Retinal pigment epithelial cell (primary cell): Measurements from ENCODE around the gene NUBP2.
A peak's percentile ranks its signal among the peaks of the same experiment; 100 is the strongest.

Source experiments
- DNase-seq: peaks from one replicate; pipeline ENCODE4 v3.0.0-alpha.2; 2010; ENCODE audit warnings: low read depth
- H3K4me3 ChIP-seq: 2 replicates; pipeline ENCODE4 v1.5.1; 2011; ENCODE audit warnings: mild to moderate bottlenecking, low read length, control low read depth, moderate library complexity
- TF ChIP-seq, protein P1 (sequence below): conservative IDR thresholded peaks from 2 replicates; pipeline ENCODE4 v1.5.1; 2011; ENCODE audit warnings: low read depth, low read length, control low read depth, inconsistent platforms

The NUBP2 gene, protein sequence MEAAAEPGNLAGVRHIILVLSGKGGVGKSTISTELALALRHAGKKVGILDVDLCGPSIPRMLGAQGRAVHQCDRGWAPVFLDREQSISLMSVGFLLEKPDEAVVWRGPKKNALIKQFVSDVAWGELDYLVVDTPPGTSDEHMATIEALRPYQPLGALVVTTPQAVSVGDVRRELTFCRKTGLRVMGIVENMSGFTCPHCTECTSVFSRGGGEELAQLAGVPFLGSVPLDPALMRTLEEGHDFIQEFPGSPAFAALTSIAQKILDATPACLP

DNA sequence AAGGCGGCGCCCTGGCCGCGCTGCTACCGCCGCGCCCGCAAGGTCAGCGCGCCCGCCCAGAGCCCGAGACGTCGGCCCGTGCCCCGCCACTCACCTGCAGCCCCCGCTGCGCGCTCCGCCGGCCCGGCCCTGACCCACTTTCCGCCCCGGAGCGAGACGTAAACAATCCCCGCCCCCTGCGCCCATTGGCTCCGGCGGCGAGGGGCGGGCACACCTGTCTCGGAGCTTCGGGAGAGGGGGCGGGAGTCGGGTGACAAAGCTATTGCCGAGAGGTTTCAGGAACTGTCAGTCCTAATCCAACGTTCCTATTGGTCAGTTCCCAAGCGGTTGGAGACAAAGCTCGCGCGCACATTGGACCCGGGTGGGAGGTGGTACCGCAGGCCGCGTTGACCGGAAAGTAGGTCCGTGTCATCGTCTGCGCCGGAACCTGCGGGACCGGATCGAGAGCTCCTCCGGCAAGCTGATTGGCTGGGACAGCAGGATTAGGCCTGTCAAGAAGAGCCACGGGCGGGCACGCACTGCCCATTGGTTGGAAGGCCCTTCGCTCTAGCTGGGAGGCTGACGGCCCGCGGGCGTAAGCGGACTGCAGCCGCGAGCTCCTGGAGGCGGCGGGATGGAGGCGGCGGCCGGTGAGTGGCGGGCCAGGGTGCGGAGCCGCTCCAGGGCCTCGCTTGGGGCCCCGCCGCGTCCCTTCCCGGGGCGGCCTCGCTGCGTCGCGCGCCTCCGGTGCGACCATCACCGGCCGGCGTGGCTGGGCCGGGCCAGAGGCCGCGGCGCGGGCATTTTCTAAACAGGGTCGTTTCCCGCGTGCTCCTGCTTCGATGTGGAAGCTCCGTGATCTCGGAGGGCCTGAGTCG is at the start of gene NUBP2, which contains the start of gene SPSB3:
Gene NUBP2 (plus strand): TSS at position 553 of the 857 bp plus-strand sequence. CDS start 61 bp downstream, at position 614.
Gene SPSB3 (minus strand): TSS at position 164 of the 857 bp plus-strand sequence. CDS start 1,088 bp downstream, outside the sequence.
- TF ChIP-seq, protein P1, sequence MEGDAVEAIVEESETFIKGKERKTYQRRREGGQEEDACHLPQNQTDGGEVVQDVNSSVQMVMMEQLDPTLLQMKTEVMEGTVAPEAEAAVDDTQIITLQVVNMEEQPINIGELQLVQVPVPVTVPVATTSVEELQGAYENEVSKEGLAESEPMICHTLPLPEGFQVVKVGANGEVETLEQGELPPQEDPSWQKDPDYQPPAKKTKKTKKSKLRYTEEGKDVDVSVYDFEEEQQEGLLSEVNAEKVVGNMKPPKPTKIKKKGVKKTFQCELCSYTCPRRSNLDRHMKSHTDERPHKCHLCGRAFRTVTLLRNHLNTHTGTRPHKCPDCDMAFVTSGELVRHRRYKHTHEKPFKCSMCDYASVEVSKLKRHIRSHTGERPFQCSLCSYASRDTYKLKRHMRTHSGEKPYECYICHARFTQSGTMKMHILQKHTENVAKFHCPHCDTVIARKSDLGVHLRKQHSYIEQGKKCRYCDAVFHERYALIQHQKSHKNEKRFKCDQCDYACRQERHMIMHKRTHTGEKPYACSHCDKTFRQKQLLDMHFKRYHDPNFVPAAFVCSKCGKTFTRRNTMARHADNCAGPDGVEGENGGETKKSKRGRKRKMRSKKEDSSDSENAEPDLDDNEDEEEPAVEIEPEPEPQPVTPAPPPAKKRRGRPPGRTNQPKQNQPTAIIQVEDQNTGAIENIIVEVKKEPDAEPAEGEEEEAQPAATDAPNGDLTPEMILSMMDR: no peak
- DNase-seq: peak; percentile 100
- peak within 1 kb of the TSS; percentile 89 for H3K4me3 ChIP-seq

DNA sequence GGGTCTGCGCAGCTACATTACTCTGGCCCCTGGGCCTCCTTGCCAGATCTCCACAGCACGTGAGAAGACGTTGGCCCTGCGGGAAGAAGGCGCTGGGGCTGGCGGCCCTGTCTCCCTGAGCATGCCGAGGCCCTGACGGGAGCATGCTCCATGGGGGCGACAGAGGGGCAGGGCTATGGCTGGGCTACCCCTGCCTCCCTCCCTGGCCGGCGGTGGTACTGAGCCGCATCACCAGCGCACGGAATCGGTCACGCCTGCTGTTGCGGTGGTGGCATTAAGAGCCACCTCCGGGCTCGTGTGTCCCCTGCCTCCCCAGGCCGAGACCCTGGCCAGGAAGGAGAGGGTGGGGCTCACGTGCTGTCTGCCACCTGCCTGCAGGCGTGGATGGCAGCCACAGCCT is 48.6 kb upstream of the NUBP2 start:
- TF ChIP-seq, protein P1: no peak
- DNase-seq: no peak
- no peak overlapping the region for H3K4me3 ChIP-seq

DNA sequence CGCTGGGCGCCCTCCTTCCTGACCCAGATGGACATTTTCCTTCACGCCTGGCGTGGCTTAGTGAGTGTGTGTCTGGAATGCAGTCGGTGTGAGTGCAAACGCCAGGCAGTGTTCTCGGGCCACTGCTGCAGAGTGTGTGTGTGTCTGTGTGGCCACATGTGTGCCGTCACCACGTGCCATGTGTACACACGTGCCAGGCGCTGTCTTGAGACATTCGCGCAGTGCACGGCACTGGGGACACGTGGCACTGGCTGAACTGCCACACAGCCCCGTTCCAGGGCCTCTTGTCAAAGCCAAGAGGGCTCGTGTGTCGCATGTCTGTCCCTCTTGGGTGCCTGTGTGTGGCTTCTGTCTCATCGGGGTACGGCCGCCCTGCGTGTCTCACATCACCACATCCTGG is 47.9 kb upstream of the NUBP2 start:
- no peak overlapping the region for H3K4me3 ChIP-seq
- TF ChIP-seq, protein P1: no peak
- DNase-seq: no peak

DNA sequence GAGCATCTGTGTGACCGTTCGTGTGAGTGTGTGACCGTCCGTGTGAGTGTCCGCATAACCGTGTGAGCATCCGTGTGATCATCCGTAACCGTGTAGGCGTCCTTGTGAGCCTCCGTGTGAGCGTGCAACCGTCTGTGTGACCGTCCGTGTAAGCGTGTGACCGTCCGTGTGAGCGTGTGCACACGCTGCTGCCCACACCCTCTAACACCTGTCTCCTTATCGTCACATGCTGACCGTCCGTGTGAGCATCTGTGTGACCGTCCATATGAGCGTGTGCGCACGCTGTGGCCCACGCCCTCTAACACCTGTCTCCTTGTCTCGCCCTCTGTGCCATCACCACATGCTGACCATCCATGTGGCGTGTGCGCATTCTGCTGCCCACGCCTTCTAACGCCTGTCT is 42.5 kb upstream of the NUBP2 start:
- TF ChIP-seq, protein P1: no peak
- H3K4me3 ChIP-seq: no peak overlapping the region

DNA sequence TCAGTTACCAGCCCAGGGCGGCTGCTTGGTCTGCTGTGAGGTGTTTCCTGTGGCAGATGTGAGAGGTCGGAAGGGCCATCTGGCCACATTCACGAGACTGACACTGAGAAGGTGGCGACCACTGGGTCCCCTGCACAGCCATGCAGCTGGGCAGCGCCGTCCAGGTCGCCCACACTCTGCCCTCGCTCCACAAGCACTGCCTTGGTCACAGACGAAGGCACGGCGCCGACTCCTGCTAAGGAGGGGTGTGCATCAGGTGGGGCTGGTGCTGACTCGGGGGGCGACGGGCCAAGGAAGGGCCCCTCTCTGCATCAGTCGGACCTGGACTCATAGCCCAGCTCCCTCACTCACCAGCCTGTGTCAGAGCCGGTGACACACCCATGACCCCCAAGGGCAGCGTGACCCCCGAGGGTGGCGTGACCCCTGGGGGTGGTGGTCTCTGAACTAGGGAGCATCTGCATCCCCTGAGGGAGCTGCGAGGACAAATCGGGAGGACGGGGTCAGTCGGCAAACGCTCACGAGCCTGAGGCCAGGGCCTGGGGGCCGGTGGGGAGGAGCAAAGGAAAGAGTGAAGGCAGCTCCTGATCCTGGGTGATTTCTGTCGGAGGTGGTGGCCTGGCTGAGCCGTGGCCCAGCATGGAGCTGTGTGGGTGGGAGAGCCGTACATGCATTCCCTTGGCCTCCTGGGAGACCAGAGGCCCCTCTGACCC is 41.8 kb upstream of the NUBP2 start:
- no peak overlapping the region for H3K4me3 ChIP-seq
- TF ChIP-seq, protein P1: no peak
- DNase-seq: no peak

More for the DNA sequence above, 42.5 kb upstream of the NUBP2 start:
- no peak for DNase-seq

DNA sequence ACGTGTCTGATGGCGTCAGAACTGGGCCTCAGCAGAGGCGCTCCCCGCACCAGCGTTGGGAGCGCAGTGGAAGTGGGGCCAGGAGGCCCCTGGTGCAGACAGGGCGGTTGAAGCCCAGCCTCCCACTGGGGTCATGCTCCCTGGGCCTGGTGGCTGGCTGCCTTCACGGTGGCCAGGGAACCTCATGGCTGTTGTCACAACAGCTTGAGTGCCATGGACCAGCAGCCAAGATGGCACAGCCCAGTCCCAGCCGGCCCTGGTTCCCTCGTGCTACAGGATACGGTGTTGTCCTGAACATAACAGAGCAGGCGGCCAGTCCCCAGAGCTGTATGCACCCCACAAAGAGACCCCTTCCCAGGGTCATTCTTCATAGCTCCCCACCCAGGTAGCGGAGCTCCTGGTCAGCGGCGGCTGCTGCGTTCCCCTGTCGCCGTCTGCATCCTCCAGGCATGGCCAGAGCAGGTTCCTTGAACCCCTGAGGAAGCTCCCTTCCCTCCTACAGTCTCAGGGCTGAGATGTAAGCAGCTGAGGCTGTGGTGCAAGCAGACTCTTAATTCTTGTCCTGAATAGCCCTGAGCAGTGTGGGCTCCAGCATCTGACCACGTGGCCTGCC is 41.1 kb upstream of the NUBP2 start:
- TF ChIP-seq, protein P1: no peak
- no peak for DNase-seq
- H3K4me3 ChIP-seq: no peak overlapping the region
